HEK293 (cell line): ENCODE measurements around the gene PRDM9.
"Not testable (repeated sequence)": the region's sequence is repeated elsewhere in the genome, so short reads cannot be mapped to it uniquely, and the experiment has no call there.

Experiments
- CTCF ChIA-PET: fragments of 350-600 bp; formaldehyde crosslinking; extraction: SDS; loops from one replicate; lab custom pipeline; 2021; ENCODE audit warnings: antibody characterized with exemption; lab: Yijun Ruan, JAX
- POLR2A ChIA-PET: fragments of 300-600 bp; formaldehyde crosslinking; extraction: SDS; loops from one replicate; lab custom pipeline; 2020; ENCODE audit warnings: antibody characterized with exemption, inconsistent platforms; lab: Yijun Ruan, JAX
- H3K27ac ChIP-seq: fragments of 200-500 bp; sonication (Bioruptor generic); 2 replicates; pipeline ENCODE4 v1.5.1; 2014; ENCODE audit warnings: low read depth, low read length, control low read depth, inconsistent platforms; ENCODE audit errors: extremely low read depth
- H3K36me3 ChIP-seq, 2 experiments: fragments of 200-500 bp in 1 of 2; sonication (Bioruptor generic) in 1 of 2; 1 replicate in 1 of 2; 2 replicates in 1 of 2; pipeline ENCODE4 v1.5.1; 2014 to 2017; ENCODE audit warnings: inconsistent platforms in 2 of 2, low read length in 2 of 2; ENCODE audit not compliant: control insufficient read depth in 2 of 2, insufficient read depth in 1 of 2
- H3K4me1 ChIP-seq: fragments of 200-500 bp; sonication (Bioruptor generic); 2 replicates; pipeline ENCODE4 v1.5.1; 2014; ENCODE audit warnings: mild to moderate bottlenecking, low read length, inconsistent platforms; ENCODE audit not compliant: control insufficient read depth, insufficient read depth
- H3K4me3 ChIP-seq: 2 replicates; pipeline ENCODE4 v1.5.1; 2011; ENCODE audit warnings: low read depth, mild to moderate bottlenecking, control low read depth, low read length, moderate library complexity
- H3K9me3 ChIP-seq: fragments of 200-500 bp; sonication (Bioruptor generic); 2 replicates; pipeline ENCODE4 v1.5.1; 2014; ENCODE audit warnings: low read depth, low read length, inconsistent platforms; ENCODE audit not compliant: control insufficient read depth, insufficient read depth
- BCL6B ChIP-seq: fragments of 450-650 bp; formaldehyde crosslinking; IDR thresholded peaks from 2 replicates; pipeline ENCODE4 v1.5.1; 2017; ENCODE audit warnings: missing biosample characterization, missing genetic modification characterization
- IKZF3 ChIP-seq: fragments of 450-650 bp; IDR thresholded peaks from 2 replicates; pipeline ENCODE4 v1.5.0; 2018; ENCODE audit warnings: missing biosample characterization, mild to moderate bottlenecking, missing genetic modification characterization, moderate library complexity
- KLF7 ChIP-seq: fragments of 450-650 bp; formaldehyde crosslinking; IDR thresholded peaks from 2 replicates; pipeline ENCODE4 v1.5.1; 2016; ENCODE audit warnings: missing biosample characterization, missing genetic modification characterization, borderline replicate concordance
- MZF1 ChIP-seq: fragments of 450-650 bp; formaldehyde crosslinking; IDR thresholded peaks from 2 replicates; pipeline ENCODE4 v1.5.1; 2017; ENCODE audit warnings: missing biosample characterization, missing genetic modification characterization, borderline replicate concordance
- PRDM2 ChIP-seq: fragments of 450-650 bp; formaldehyde crosslinking; IDR thresholded peaks from 2 replicates; pipeline ENCODE4 v1.5.1; 2016; ENCODE audit warnings: missing biosample characterization, missing genetic modification characterization, borderline replicate concordance
- RBAK ChIP-seq: fragments of 450-650 bp; formaldehyde crosslinking; IDR thresholded peaks from 2 replicates; pipeline ENCODE4 v1.5.1; 2016; ENCODE audit warnings: missing biosample characterization, missing genetic modification characterization
- SCRT2 ChIP-seq: fragments of 450-650 bp; formaldehyde crosslinking; IDR thresholded peaks from 2 replicates; pipeline ENCODE4 v1.5.1; 2016; ENCODE audit warnings: missing biosample characterization, missing genetic modification characterization
- ZBTB10 ChIP-seq: fragments of 450-650 bp; formaldehyde crosslinking; IDR thresholded peaks from 2 replicates; pipeline ENCODE4 v1.5.1; 2016; ENCODE audit warnings: missing biosample characterization, missing genetic modification characterization
- ZBTB6 ChIP-seq: fragments of 450-650 bp; formaldehyde crosslinking; IDR thresholded peaks from 2 replicates; pipeline ENCODE4 v1.5.1; 2017; ENCODE audit warnings: missing biosample characterization, missing genetic modification characterization
- ZNF214 ChIP-seq: fragments of 450-650 bp; formaldehyde crosslinking; IDR thresholded peaks from 2 replicates; pipeline ENCODE4 v1.5.1; 2017; ENCODE audit warnings: missing biosample characterization, mild to moderate bottlenecking, missing genetic modification characterization, borderline replicate concordance
- ZNF354C ChIP-seq: fragments of 450-650 bp; formaldehyde crosslinking; IDR thresholded peaks from 2 replicates; pipeline ENCODE4 v1.5.1; 2016; ENCODE audit warnings: missing biosample characterization, missing genetic modification characterization, low read depth, borderline replicate concordance
- ZNF423 ChIP-seq: fragments of 450-650 bp; formaldehyde crosslinking; IDR thresholded peaks from 2 replicates; pipeline ENCODE4 v1.5.1; 2016; ENCODE audit warnings: missing biosample characterization, missing genetic modification characterization
- ZNF473 ChIP-seq: fragments of 450-650 bp; formaldehyde crosslinking; IDR thresholded peaks from 2 replicates; pipeline ENCODE4 v1.5.1; 2017; ENCODE audit warnings: missing biosample characterization, missing genetic modification characterization
- ZNF626 ChIP-seq: fragments of 450-650 bp; sonication (Bioruptor Pico); formaldehyde crosslinking; IDR thresholded peaks from 2 replicates; pipeline ENCODE4 v1.5.1; 2018; ENCODE audit warnings: missing biosample characterization, missing genetic modification characterization, inconsistent platforms
- ZNF776 ChIP-seq: fragments of 450-650 bp; formaldehyde crosslinking; IDR thresholded peaks from 2 replicates; pipeline ENCODE4 v1.5.0; 2017; ENCODE audit warnings: missing biosample characterization, missing genetic modification characterization, borderline replicate concordance

The PRDM9 gene

GRCh38 chr5:23525751-23526150, 18.3 kb downstream of the PRDM9 start:
- POLR2A ChIA-PET = no interaction called here
- no peak overlapping the region for H3K4me3 ChIP-seq

GRCh38 chr5:23526616-23527015, 19.2 kb downstream of the PRDM9 start:
- H3K27ac ChIP-seq, H3K4me1 ChIP-seq, H3K36me3 ChIP-seq, POLR2A ChIA-PET, CTCF ChIA-PET, H3K9me3 ChIP-seq, H3K4me3 ChIP-seq: not testable (repeated sequence)

More at GRCh38 chr5:23525751-23526150, 18.3 kb downstream of the PRDM9 start:
- no peak for TF ChIP-seq KLF7 (tag by site-specific recombination)
- CTCF ChIA-PET = no interaction called here
- Histone ChIP-seq H3K9me3 (no peaks in the 10 kb centered on the region), H3K4me1 (no peaks in the 10 kb centered on the region), H3K36me3 (no peaks in the 10 kb centered on the region), H3K27ac (no peak overlapping the region)

GRCh38 chr5:23527216-23527920, 20.0 kb downstream of the PRDM9 start:
- H3K36me3 ChIP-seq, CTCF ChIA-PET, POLR2A ChIA-PET, H3K27ac ChIP-seq, H3K9me3 ChIP-seq, H3K4me1 ChIP-seq, H3K4me3 ChIP-seq: not testable (repeated sequence)

- Histone ChIP-seq H3K36me3 (no peaks in the 10 kb centered on the region), H3K9me3 (no peaks in the 10 kb centered on the region), H3K4me3 (no peak overlapping the region), H3K4me1 (no peaks in the 10 kb centered on the region), H3K27ac (no peak overlapping the region)
- CTCF ChIA-PET = interaction anchor here (0.6 to 0.8 kb wide), 2 partner anchors 118 to 284 kb away, joined by 3 to 8 read pairs; no protein-coding TSS in a partner anchor
- POLR2A ChIA-PET = no interaction called here
- TF ChIP-seq ZNF423 (tag by site-specific recombination) (no peak), ZBTB6 (no peak), PRDM2 (no peak), ZNF776 (tag by site-specific recombination) (no peak), ZNF626 (tag by site-specific recombination) (no peak), IKZF3 (tag by site-specific recombination) (no peak), ZNF214 (tag by site-specific recombination) (no peak), BCL6B (tag by site-specific recombination) (no peak), SCRT2 (tag by site-specific recombination) (no peak), ZBTB10 (no peak), MZF1 (tag by site-specific recombination) (no peak), ZNF354C (tag by site-specific recombination) (no peak), RBAK (tag by site-specific recombination) (no peak), ZNF473 (tag by site-specific recombination) (no peak)
These were observed 21.3 kb downstream of the PRDM9 start for GRCh38 chr5:23528677-23529076.
